ENCODE results near the gene CORO7. TPM values are rescaled to one million over a fixed set of nuclear protein-coding genes. Genes with fewer than 3 reads are reported as not detected.

Gene CORO7
- polyA plus RNA-seq, 2 of the 4 experiments (the other 2 are of a cell fraction), result 6.0 to 11.9 TPM

- WGBS (ENCODE audit: missing lambda C conversion rate), result 88% methylated on average over 12 of the region's 12 CpGs
- CTCF ChIA-PET, result interaction anchor here (0.9 to 32.6 kb wide), 26 partner anchors 15 to 418 kb away, joined by 3 to 833 read pairs (median 30); partner anchors contain the start of genes CORO7, GLIS2, PAM16 and TFAP4
Observed at GRCh38 chr16:4401510-4401909, 14.9 kb downstream of the CORO7 start.

More at GRCh38 chr16:4401510-4401909, 14.9 kb downstream of the CORO7 start:
- POLR2A ChIA-PET, result interaction anchor here (1.3 kb wide), 1 partner anchor 102 kb away, joined by 3 read pairs; no protein-coding TSS in a partner anchor
- Histone ChIP-seq H3K27ac (no peak overlapping the region), H3K9me3 (no peaks in the 10 kb centered on the region), H3K4me3 (no peak overlapping the region), H3K4me2 (no peak overlapping the region), H3K4me1 (peaks cover 4% of the 10 kb centered on the region; the same call in 1 of the 3 replicates)
- DNase-seq (ENCODE audit: low read depth in 1 of 2, low spot score in 1 of 2) (no peak), ATAC-seq (no peak), FAIRE-seq (no peak)
- no peak for TF ChIP-seq KDM1A (IDR thresholded peaks at IDR 0.05; ENCODE audit: low read depth)
- TF ChIP-seq, protein P1, sequence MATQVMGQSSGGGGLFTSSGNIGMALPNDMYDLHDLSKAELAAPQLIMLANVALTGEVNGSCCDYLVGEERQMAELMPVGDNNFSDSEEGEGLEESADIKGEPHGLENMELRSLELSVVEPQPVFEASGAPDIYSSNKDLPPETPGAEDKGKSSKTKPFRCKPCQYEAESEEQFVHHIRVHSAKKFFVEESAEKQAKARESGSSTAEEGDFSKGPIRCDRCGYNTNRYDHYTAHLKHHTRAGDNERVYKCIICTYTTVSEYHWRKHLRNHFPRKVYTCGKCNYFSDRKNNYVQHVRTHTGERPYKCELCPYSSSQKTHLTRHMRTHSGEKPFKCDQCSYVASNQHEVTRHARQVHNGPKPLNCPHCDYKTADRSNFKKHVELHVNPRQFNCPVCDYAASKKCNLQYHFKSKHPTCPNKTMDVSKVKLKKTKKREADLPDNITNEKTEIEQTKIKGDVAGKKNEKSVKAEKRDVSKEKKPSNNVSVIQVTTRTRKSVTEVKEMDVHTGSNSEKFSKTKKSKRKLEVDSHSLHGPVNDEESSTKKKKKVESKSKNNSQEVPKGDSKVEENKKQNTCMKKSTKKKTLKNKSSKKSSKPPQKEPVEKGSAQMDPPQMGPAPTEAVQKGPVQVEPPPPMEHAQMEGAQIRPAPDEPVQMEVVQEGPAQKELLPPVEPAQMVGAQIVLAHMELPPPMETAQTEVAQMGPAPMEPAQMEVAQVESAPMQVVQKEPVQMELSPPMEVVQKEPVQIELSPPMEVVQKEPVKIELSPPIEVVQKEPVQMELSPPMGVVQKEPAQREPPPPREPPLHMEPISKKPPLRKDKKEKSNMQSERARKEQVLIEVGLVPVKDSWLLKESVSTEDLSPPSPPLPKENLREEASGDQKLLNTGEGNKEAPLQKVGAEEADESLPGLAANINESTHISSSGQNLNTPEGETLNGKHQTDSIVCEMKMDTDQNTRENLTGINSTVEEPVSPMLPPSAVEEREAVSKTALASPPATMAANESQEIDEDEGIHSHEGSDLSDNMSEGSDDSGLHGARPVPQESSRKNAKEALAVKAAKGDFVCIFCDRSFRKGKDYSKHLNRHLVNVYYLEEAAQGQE (IDR thresholded peaks at IDR 0.05), result no peak
- no peak for TF ChIP-seq PBX3 (IDR thresholded peaks at IDR 0.05)
- TF ChIP-seq RCOR1 (IDR thresholded peaks at IDR 0.05; ENCODE audit: low read depth, low read length), result no peak
- TF ChIP-seq CHD4 (IDR thresholded peaks at IDR 0.05; ENCODE audit: borderline replicate concordance), result no peak
- no peak for TF ChIP-seq RARB (CRISPR knock-in tag; IDR thresholded peaks at IDR 0.05)
- TF ChIP-seq, protein P2, sequence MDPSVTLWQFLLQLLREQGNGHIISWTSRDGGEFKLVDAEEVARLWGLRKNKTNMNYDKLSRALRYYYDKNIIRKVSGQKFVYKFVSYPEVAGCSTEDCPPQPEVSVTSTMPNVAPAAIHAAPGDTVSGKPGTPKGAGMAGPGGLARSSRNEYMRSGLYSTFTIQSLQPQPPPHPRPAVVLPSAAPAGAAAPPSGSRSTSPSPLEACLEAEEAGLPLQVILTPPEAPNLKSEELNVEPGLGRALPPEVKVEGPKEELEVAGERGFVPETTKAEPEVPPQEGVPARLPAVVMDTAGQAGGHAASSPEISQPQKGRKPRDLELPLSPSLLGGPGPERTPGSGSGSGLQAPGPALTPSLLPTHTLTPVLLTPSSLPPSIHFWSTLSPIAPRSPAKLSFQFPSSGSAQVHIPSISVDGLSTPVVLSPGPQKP (IDR thresholded peaks at IDR 0.05; ENCODE audit: low read depth, low read length), result no peak
- TF ChIP-seq, protein P3, sequence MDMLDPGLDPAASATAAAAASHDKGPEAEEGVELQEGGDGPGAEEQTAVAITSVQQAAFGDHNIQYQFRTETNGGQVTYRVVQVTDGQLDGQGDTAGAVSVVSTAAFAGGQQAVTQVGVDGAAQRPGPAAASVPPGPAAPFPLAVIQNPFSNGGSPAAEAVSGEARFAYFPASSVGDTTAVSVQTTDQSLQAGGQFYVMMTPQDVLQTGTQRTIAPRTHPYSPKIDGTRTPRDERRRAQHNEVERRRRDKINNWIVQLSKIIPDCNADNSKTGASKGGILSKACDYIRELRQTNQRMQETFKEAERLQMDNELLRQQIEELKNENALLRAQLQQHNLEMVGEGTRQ (IDR thresholded peaks at IDR 0.05), result no peak
- TF ChIP-seq TFCP2L1 (CRISPR knock-in tag; IDR thresholded peaks at IDR 0.05), result no peak
- TF ChIP-seq SMC3 (IDR thresholded peaks at IDR 0.05), result no peak
- no peak for TF ChIP-seq MAZ (IDR thresholded peaks at IDR 0.05; ENCODE audit: borderline replicate concordance, low read depth, low read length)
- no peak for TF ChIP-seq EHF (CRISPR knock-in tag; IDR thresholded peaks at IDR 0.05)
- no peak for TF ChIP-seq ZSCAN20 (CRISPR knock-in tag; IDR thresholded peaks at IDR 0.05)
- TF ChIP-seq, protein P4, sequence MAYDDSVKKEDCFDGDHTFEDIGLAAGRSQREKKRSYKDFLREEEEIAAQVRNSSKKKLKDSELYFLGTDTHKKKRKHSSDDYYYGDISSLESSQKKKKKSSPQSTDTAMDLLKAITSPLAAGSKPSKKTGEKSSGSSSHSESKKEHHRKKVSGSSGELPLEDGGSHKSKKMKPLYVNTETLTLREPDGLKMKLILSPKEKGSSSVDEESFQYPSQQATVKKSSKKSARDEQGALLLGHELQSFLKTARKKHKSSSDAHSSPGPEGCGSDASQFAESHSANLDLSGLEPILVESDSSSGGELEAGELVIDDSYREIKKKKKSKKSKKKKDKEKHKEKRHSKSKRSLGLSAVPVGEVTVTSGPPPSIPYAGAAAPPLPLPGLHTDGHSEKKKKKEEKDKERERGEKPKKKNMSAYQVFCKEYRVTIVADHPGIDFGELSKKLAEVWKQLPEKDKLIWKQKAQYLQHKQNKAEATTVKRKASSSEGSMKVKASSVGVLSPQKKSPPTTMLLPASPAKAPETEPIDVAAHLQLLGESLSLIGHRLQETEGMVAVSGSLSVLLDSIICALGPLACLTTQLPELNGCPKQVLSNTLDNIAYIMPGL (CRISPR knock-in tag; IDR thresholded peaks at IDR 0.05; ENCODE audit: borderline replicate concordance), result no peak
- TF ChIP-seq GATA3 (IDR thresholded peaks at IDR 0.05; ENCODE audit: borderline replicate concordance), result no peak
- TF ChIP-seq BCL3 (IDR thresholded peaks at IDR 0.05), result no peak
- TF ChIP-seq KDM5A (IDR thresholded peaks at IDR 0.05), result no peak
- no peak for TF ChIP-seq BHLHE40 (IDR thresholded peaks at IDR 0.05; ENCODE audit: low read depth, low read length)
- TF ChIP-seq HOXA7 (CRISPR knock-in tag; IDR thresholded peaks at IDR 0.05), result no peak

Data from A549 (cell line).